Measurements from ENCODE around the gene IRAK2. TPM values are rescaled to one million over a fixed set of nuclear protein-coding genes. Genes with fewer than 3 reads are reported as not detected.

Gene IRAK2
- total RNA-seq, 6 experiments from 2014 or later = 4.2 to 16.0 (median 8.4) TPM

DNA sequence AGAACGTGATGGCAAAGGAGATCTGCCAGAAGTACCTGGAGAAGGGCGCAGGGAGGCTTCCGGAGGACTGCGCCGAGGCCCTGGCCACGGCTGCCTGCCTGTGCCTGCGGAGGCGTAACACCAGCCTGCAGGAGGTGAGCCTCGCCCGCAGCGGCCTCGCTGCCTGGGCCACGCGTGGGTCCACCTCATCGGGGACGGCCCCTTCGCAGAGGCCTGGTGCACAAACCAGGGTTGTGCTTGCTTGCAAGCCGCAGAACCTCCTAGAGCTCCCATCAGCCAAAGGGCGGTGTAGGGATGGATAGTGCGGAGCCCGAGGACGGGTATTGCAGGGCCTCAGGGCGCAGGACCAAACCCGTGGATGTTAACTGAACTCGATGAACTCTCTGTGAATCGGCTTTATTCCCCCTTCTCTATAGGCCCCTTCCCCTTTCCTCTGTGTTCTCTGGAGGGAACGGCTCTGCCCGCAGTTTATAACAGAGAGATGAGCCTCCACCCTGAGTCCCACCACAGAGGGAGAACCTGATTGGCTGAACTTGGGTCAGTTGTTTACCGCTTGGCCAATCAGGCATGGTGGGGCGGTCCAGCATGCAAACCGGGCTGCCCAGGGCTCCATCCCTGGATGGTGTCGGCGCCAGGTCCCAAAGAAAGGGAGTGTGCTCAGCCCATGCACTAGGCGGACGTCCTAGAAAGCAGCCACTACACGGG, 70.0 kb downstream of the IRAK2 start:
- no peak for DNase-seq
- H3K9me3 ChIP-seq = no peaks in the 10 kb centered on the region
- no peak overlapping the region for H3K4me3 ChIP-seq
- H3K4me1 ChIP-seq = no peaks in the 10 kb centered on the region
- H3K27me3 ChIP-seq = no peaks in the 10 kb centered on the region
- peak in 1 of 4 donors; percentile 18 for ATAC-seq
- intact Hi-C loops (cut with DNase I) = no loop called here
- H3K27ac ChIP-seq = no peak overlapping the region
- H3K36me3 ChIP-seq = peaks cover 0 to 23% (median 6%) of the 10 kb centered on the region in 4 donors
- no peak for TF ChIP-seq POLR2A (IDR thresholded peaks at IDR 0.05)
- TF ChIP-seq, protein P1, sequence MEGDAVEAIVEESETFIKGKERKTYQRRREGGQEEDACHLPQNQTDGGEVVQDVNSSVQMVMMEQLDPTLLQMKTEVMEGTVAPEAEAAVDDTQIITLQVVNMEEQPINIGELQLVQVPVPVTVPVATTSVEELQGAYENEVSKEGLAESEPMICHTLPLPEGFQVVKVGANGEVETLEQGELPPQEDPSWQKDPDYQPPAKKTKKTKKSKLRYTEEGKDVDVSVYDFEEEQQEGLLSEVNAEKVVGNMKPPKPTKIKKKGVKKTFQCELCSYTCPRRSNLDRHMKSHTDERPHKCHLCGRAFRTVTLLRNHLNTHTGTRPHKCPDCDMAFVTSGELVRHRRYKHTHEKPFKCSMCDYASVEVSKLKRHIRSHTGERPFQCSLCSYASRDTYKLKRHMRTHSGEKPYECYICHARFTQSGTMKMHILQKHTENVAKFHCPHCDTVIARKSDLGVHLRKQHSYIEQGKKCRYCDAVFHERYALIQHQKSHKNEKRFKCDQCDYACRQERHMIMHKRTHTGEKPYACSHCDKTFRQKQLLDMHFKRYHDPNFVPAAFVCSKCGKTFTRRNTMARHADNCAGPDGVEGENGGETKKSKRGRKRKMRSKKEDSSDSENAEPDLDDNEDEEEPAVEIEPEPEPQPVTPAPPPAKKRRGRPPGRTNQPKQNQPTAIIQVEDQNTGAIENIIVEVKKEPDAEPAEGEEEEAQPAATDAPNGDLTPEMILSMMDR (IDR thresholded peaks at IDR 0.05) = no peak
- 94% methylated on average over 8 of the region's 36 CpGs for WGBS (ENCODE audit: insufficient coverage, low coverage, low lambda C conversion rate, missing lambda C conversion rate)

DNA sequence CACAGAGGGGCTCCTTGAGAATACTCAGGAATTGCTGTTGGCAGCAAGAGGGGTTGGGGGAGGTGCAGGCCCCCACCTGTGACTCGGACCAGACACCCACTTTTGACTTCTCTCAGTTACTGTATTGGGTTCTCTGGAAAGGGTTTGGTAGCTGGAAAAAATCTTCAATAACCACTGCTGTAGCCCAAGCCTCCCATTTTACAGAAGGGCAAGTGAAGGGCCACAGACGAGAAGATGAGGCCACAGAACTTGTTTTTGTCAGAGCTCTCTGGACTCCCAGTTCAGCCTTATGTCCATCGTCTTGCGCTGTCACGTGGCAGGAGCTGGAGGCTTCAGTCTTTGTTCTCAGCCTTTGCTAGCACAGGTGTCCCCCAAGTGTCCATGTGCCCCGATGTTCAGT, 70.8 kb downstream of the IRAK2 start:
- 90% methylated on average over 4 of the region's 6 CpGs for WGBS (ENCODE audit: insufficient coverage, low coverage, low lambda C conversion rate, missing lambda C conversion rate)
- no peak overlapping the region for H3K27ac ChIP-seq

DNA sequence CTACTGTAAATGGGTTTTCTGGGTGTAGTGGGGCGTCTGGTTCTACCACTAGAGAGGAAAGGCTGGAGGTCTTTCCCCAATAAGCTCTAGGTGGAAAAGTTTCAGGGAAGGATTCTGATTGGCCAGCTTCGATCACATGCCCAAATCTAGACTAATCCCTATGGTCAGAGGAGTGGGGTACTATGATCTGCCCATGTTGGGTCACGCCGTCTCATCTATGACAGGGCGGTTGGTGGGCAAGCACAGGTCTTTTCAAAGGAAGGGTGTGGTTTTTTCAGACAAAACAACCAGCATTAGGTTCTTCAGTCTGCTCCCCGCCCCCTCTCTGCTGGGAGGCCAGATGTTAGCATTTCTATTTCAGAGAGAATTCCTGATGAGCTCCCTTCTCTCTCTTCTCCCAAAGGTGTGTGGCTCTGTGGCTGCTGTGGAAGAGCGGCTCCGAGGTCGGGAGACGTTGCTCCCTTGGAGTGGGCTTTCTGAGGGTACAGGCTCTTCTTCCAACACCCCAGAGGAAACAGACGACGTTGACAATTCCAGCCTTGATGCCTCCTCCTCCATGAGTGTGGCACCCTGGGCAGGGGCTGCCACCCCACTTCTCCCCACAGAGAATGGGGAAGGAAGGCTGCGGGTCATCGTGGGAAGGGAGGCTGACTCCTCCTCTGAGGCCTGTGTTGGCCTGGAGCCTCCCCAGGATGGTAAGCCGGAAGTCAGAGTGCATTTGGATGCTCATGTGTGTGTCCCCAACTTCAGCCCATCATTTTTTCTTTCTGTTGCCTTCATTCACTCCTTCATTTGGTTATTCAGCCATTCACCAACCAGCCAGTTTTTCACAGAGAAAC, 73.8 kb downstream of the IRAK2 start:
- no peaks in the 10 kb centered on the region for H3K9me3 ChIP-seq
- WGBS (ENCODE audit: insufficient coverage, low coverage, low lambda C conversion rate, missing lambda C conversion rate) = 53% methylated on average over 3 of the region's 15 CpGs
- H3K27me3 ChIP-seq = no peaks in the 10 kb centered on the region
- no peak overlapping the region for H3K4me3 ChIP-seq
- intact Hi-C loops (cut with DNase I) = no loop called here
- H3K36me3 ChIP-seq = peaks cover 0 to 26% (median 6%) of the 10 kb centered on the region in 4 donors
- H3K27ac ChIP-seq = no peak overlapping the region
- no peak for TF ChIP-seq POLR2A (IDR thresholded peaks at IDR 0.05)
- TF ChIP-seq, protein P1 (IDR thresholded peaks at IDR 0.05) = no peak
- no peaks in the 10 kb centered on the region for H3K4me1 ChIP-seq
- ATAC-seq (peak; percentile 9 to 47 (median 29)), DNase-seq (no peak)

More for the DNA sequence above, 70.8 kb downstream of the IRAK2 start:
- DNase-seq (no peak), ATAC-seq (no peak)
- H3K27me3 ChIP-seq = no peaks in the 10 kb centered on the region
- no peak for TF ChIP-seq POLR2A (IDR thresholded peaks at IDR 0.05)
- TF ChIP-seq, protein P1 (IDR thresholded peaks at IDR 0.05) = no peak
- no peak overlapping the region for H3K4me3 ChIP-seq
- intact Hi-C loops (cut with DNase I) = no loop called here
- peaks cover 0 to 23% (median 6%) of the 10 kb centered on the region in 4 donors for H3K36me3 ChIP-seq
- no peaks in the 10 kb centered on the region for H3K4me1 ChIP-seq
- H3K9me3 ChIP-seq = no peaks in the 10 kb centered on the region

DNA sequence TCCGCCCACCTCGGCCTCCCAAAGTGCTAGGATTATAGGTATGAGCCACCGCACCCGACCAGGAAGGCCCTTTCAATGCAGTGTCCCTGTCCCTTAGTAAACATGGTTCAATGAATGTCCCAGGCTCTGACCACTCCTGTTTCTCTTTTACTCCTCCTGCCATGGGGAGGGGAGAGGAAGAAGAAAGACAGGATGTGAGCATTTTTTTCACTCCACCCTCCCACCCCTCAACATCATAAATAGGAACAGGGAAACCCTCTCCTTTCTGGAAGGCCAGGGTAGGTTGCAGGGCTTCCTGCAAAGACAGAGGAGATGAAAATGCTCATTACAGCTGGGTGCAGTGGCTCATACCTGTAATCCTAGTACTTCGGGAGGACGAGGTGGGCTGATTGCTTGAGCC, 76.1 kb downstream of the IRAK2 start:
- intact Hi-C loops (cut with DNase I) = no loop called here
- Histone ChIP-seq H3K36me3 (peaks cover 0 to 13% (median 6%) of the 10 kb centered on the region in 4 donors), H3K27me3 (no peaks in the 10 kb centered on the region), H3K4me1 (no peaks in the 10 kb centered on the region), H3K4me3 (no peak overlapping the region), H3K9me3 (no peaks in the 10 kb centered on the region), H3K27ac (no peak overlapping the region)
- TF ChIP-seq, protein P1 (IDR thresholded peaks at IDR 0.05) = no peak
- no peak for TF ChIP-seq POLR2A (IDR thresholded peaks at IDR 0.05)
- ATAC-seq (peak in 3 of 4 donors; percentile 27 to 56 (median 40)), DNase-seq (no peak)
- 83% methylated on average over 1 of the region's 6 CpGs for WGBS (ENCODE audit: insufficient coverage, low coverage, low lambda C conversion rate, missing lambda C conversion rate)

Measured in right lobe of liver (tissue), 6 donors.